ENCODE results near the gene FXYD7. TPM values are rescaled to one million over a fixed set of nuclear protein-coding genes. Genes with fewer than 3 reads are reported as not detected.

Gene FXYD7
- total and polyA plus RNA-seq, 9 of the 15 experiments (the other 6 are each of a cell fraction or from before 2014, with no cell fraction given) = 0.10 to 0.80 (median 0.31) TPM; not detected in 3

GRCh38 chr19:35140962-35141836 is 1.9 kb upstream of the FXYD7 start (continued):
- no peak for TF ChIP-seq MGA (IDR thresholded peaks at IDR 0.05)
- no peak for TF ChIP-seq ZNF551 (CRISPR knock-in tag; IDR thresholded peaks at IDR 0.05)
- TF ChIP-seq ESRRA (IDR thresholded peaks at IDR 0.05; ENCODE audit: borderline replicate concordance, low read depth) = no peak
- no peak for TF ChIP-seq ZBTB5 (IDR thresholded peaks at IDR 0.05)
- TF ChIP-seq SMARCA5 (IDR thresholded peaks at IDR 0.05) = no peak
- TF ChIP-seq ATF2 (CRISPR knock-in tag; IDR thresholded peaks at IDR 0.05) = no peak
- no peak for TF ChIP-seq ZNF655 (CRISPR knock-in tag; IDR thresholded peaks at IDR 0.05)
- TF ChIP-seq FIP1L1 (IDR thresholded peaks at IDR 0.05; ENCODE audit: low read depth, low read length, poor library complexity, severe bottlenecking) = no peak
- peak; percentile 99 for TF ChIP-seq ZKSCAN1 (IDR thresholded peaks at IDR 0.05; ENCODE audit: low read depth, low read length)
- TF ChIP-seq ZNF695 (CRISPR knock-in tag; IDR thresholded peaks at IDR 0.05) = no peak
